Prostate gland (tissue), 2 donors: ENCODE data around the gene ZNRF1.

Experiments used
- POLR2A ChIP-seq: fragments of 450-650 bp; IDR thresholded peaks from one replicate; pipeline ENCODE4 v1.6.1; 2016; ENCODE audit warnings: antibody characterized with exemption, mild to moderate bottlenecking
- POLR2AphosphoS5 ChIP-seq: sonication (generic); formaldehyde crosslinking; IDR thresholded peaks from one replicate; pipeline ENCODE4 v1.6.1; 2017; ENCODE audit warnings: antibody characterized with exemption
- TF ChIP-seq, protein P1 (sequence below), 4 experiments: fragments of 200-600 bp in 2 of 4; fragments of 450-650 bp in 2 of 4; sonication (generic) in 2 of 4; IDR thresholded peaks; 1 replicate in 3 of 4; 2 replicates in 1 of 4; pipeline ENCODE4 v1.5.1; 2016 to 2019; ENCODE audit warnings: antibody characterized with exemption in 4 of 4, mild to moderate bottlenecking in 2 of 4, moderate library complexity in 2 of 4

DNA sequence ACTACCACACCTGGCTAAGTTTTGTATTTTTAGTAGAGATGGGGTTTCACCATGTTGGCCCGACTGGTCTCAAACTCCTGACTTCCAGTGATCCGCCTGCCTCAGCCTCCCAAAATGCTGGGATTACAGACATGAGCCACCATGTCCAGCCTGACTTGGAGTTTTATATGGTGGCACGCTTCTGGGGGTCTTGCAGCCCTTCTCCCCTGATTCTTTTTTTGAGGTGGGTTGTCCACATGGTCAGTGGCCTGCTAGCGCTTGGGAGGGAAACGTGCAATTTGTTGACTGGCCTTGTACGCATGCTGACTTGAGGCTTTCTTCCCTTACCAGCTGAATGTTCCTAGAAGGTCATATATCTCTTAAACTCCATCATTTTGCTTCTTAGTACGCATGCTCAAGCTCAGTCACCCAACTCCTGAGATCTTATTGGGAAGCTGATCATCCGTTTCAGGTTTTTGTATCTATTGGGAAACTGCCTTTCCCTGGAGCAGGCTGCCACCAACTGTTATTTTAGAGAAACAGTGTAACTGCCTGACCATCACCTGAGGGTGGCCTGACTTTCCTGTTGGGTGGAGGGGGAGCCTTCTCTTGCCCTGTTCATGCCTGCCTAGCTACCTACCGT is 131.4 kb downstream of the ZNRF1 start:
- TF ChIP-seq, protein P1, sequence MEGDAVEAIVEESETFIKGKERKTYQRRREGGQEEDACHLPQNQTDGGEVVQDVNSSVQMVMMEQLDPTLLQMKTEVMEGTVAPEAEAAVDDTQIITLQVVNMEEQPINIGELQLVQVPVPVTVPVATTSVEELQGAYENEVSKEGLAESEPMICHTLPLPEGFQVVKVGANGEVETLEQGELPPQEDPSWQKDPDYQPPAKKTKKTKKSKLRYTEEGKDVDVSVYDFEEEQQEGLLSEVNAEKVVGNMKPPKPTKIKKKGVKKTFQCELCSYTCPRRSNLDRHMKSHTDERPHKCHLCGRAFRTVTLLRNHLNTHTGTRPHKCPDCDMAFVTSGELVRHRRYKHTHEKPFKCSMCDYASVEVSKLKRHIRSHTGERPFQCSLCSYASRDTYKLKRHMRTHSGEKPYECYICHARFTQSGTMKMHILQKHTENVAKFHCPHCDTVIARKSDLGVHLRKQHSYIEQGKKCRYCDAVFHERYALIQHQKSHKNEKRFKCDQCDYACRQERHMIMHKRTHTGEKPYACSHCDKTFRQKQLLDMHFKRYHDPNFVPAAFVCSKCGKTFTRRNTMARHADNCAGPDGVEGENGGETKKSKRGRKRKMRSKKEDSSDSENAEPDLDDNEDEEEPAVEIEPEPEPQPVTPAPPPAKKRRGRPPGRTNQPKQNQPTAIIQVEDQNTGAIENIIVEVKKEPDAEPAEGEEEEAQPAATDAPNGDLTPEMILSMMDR (IDR thresholded peaks at IDR 0.05), result no peak
- TF ChIP-seq POLR2A (no peak), POLR2AphosphoS5 (no peak)
